Measurements from ENCODE around the gene ARHGAP5.

ARHGAP5 gene

GRCh38 chr14:32167907-32168306 lies 90.8 kb downstream of the ARHGAP5 start:
- DNase-seq (ENCODE audit: insufficient read length): no peak
- FAIRE-seq: no peak
- TF ChIP-seq TAF1 (IDR thresholded peaks at IDR 0.05; ENCODE audit: borderline replicate concordance, low read depth, low read length): no peak
- TF ChIP-seq POLR2A (IDR thresholded peaks at IDR 0.05; ENCODE audit: low read depth, low read length): no peak
- TF ChIP-seq POLR2AphosphoS5 (IDR thresholded peaks at IDR 0.05; ENCODE audit: low read depth, low read length): no peak

GRCh38 chr14:32169191-32169590 lies 92.1 kb downstream of the ARHGAP5 start:
- TF ChIP-seq TAF1 (IDR thresholded peaks at IDR 0.05; ENCODE audit: borderline replicate concordance, low read depth, low read length): no peak
- FAIRE-seq: no peak
- no peak for DNase-seq (ENCODE audit: insufficient read length)

DNA sequence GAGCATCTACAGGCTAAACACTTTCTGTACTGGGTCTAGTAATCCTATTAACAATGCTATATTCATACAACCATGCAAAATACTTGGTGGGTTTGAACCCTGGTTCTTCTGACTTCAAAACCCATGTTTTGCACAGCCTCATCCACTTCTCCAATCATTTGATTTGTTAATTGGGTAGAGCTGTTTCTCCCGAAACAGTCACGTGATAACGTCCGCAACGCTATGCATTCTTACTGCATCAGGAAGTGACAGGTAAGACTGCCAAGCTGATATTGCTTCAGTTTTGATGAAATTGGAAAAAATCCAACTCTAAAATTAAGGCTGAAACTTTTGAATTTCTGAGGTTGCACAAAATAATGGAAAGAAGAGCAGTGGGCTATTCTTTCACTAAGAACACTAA lies 94.4 kb downstream of the ARHGAP5 start:
- TF ChIP-seq TAF1 (IDR thresholded peaks at IDR 0.05; ENCODE audit: borderline replicate concordance, low read depth, low read length) (no peak), POLR2A (IDR thresholded peaks at IDR 0.05; ENCODE audit: low read depth, low read length) (no peak), POLR2AphosphoS5 (IDR thresholded peaks at IDR 0.05; ENCODE audit: low read depth, low read length) (no peak)
- no peak for FAIRE-seq
- DNase-seq (ENCODE audit: insufficient read length): no peak

- no peak for TF ChIP-seq POLR2AphosphoS5 (IDR thresholded peaks at IDR 0.05; ENCODE audit: low read depth, low read length)
- TF ChIP-seq POLR2A (IDR thresholded peaks at IDR 0.05; ENCODE audit: low read depth, low read length): no peak
- TF ChIP-seq TAF1 (IDR thresholded peaks at IDR 0.05; ENCODE audit: borderline replicate concordance, low read depth, low read length): no peak
- DNase-seq (ENCODE audit: insufficient read length): no peak
- FAIRE-seq: no peak
Observed at GRCh38 chr14:32183151-32184058, 106.3 kb downstream of the ARHGAP5 start.

- no peak for FAIRE-seq
- TF ChIP-seq POLR2AphosphoS5 (IDR thresholded peaks at IDR 0.05; ENCODE audit: low read depth, low read length): no peak
- TF ChIP-seq TAF1 (IDR thresholded peaks at IDR 0.05; ENCODE audit: borderline replicate concordance, low read depth, low read length): no peak
- TF ChIP-seq POLR2A (IDR thresholded peaks at IDR 0.05; ENCODE audit: low read depth, low read length): no peak
- no peak for DNase-seq (ENCODE audit: insufficient read length)
Observed at GRCh38 chr14:32185097-32185496, 108.0 kb downstream of the ARHGAP5 start.

DNA sequence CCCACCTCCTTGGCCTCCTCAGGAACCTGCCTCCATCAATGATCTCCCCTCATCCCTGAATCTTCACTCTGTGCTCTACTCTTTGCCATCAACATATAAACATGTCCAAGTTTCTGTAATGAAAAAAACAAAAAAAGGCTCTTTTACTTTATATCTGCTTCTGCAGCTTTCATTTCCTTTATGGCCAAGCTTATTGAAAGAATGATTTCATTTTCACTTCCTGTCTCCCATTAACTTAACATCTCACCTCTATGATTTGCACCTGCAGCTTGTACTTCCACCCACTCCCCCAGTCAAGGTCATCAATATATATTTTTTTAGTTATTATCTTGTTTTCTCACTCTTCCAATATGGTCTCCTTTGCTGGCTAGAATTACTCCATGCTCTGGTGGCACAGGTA lies 109.1 kb downstream of the ARHGAP5 start:
- FAIRE-seq (no peak), DNase-seq (ENCODE audit: insufficient read length) (no peak)
- TF ChIP-seq TAF1 (IDR thresholded peaks at IDR 0.05; ENCODE audit: borderline replicate concordance, low read depth, low read length): no peak
- no peak for TF ChIP-seq POLR2A (IDR thresholded peaks at IDR 0.05; ENCODE audit: low read depth, low read length)
- TF ChIP-seq POLR2AphosphoS5 (IDR thresholded peaks at IDR 0.05; ENCODE audit: low read depth, low read length): no peak

GRCh38 chr14:32189811-32190210 lies 112.7 kb downstream of the ARHGAP5 start:
- no peak for FAIRE-seq
- no peak for DNase-seq (ENCODE audit: insufficient read length)
- TF ChIP-seq POLR2A (IDR thresholded peaks at IDR 0.05; ENCODE audit: low read depth, low read length) (no peak), TAF1 (IDR thresholded peaks at IDR 0.05; ENCODE audit: borderline replicate concordance, low read depth, low read length) (no peak), POLR2AphosphoS5 (IDR thresholded peaks at IDR 0.05; ENCODE audit: low read depth, low read length) (no peak)

DNA sequence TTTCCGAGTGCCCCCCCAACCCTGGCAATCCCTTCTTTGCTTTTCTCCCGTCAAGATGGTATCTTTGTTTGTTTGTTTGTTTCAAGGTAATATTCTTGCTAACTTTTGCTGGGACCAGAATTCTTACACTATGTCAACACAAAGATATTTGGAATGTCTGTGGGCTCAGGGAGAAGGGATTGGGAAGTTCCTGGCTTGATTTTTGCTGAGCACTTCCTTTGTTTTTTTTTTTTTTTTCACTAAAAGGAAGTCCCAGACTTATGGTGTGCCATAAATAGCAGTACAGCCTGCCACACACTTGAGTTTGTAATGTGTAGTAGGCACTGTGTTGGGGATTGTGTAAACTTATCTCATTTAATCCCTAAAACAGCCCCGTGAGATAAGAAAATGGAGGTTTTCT lies 113.6 kb downstream of the ARHGAP5 start:
- TF ChIP-seq TAF1 (IDR thresholded peaks at IDR 0.05; ENCODE audit: borderline replicate concordance, low read depth, low read length) (no peak), POLR2AphosphoS5 (IDR thresholded peaks at IDR 0.05; ENCODE audit: low read depth, low read length) (no peak), POLR2A (IDR thresholded peaks at IDR 0.05; ENCODE audit: low read depth, low read length) (no peak)
- no peak for DNase-seq (ENCODE audit: insufficient read length)
- no peak for FAIRE-seq

DNA sequence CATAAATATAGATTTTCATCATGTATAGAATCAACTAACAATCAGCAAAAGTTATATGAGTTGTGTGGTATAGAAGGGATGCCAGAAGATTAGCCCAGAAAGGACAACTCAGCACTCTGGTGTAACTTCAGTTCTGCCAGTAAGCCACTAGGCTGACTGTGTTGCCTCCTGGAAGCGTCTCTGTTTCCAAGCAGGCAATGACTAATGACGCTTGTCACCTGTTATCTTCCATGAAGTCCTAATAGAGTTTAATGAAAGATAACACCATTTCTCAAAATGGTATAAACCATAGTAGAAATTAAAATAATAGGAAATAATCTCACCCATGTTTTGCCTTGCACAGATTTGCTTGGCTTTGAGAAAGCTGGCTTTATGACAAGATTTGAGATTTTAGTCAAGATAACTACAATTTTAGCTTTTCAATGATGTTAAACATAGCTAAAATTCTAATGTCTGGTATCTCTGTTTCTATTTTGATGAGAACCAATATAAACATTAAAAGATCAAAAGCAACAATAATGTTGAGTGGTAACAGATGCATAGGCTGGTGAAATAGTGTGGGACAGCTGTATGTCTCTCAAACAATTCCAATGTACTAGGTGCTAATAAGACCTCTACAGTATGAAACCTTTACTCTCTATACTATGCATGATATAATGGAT lies 115.7 kb downstream of the ARHGAP5 start:
- TF ChIP-seq POLR2AphosphoS5 (IDR thresholded peaks at IDR 0.05; ENCODE audit: low read depth, low read length) (no peak), POLR2A (IDR thresholded peaks at IDR 0.05; ENCODE audit: low read depth, low read length) (no peak), TAF1 (IDR thresholded peaks at IDR 0.05; ENCODE audit: borderline replicate concordance, low read depth, low read length) (no peak)
- FAIRE-seq (no peak), DNase-seq (ENCODE audit: insufficient read length) (no peak)

GRCh38 chr14:32193532-32193931 lies 116.4 kb downstream of the ARHGAP5 start:
- FAIRE-seq (no peak), DNase-seq (ENCODE audit: insufficient read length) (no peak)
- TF ChIP-seq POLR2A (IDR thresholded peaks at IDR 0.05; ENCODE audit: low read depth, low read length): no peak
- TF ChIP-seq POLR2AphosphoS5 (IDR thresholded peaks at IDR 0.05; ENCODE audit: low read depth, low read length): no peak
- TF ChIP-seq TAF1 (IDR thresholded peaks at IDR 0.05; ENCODE audit: borderline replicate concordance, low read depth, low read length): no peak

DNA sequence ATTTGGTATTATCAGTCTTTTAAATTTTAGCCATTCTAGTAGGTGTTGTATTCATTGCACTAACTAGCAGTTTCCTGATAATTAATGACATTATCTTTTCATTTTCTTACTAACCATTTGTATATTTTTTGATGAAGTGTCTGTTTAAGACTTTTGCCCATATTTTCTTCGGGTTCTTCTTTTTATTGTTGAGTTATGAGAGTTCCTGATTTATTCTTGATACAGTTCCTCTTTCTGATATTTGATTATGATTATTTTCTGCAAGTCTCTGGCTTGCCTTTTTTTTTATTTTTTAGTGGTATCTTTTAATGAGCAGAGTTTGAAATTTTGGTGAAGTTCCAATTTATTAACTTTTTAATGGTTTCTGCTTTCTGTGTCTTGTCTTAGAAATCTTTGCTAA lies 118.5 kb downstream of the ARHGAP5 start:
- no peak for FAIRE-seq
- no peak for DNase-seq (ENCODE audit: insufficient read length)
- TF ChIP-seq TAF1 (IDR thresholded peaks at IDR 0.05; ENCODE audit: borderline replicate concordance, low read depth, low read length) (no peak), POLR2AphosphoS5 (IDR thresholded peaks at IDR 0.05; ENCODE audit: low read depth, low read length) (no peak), POLR2A (IDR thresholded peaks at IDR 0.05; ENCODE audit: low read depth, low read length) (no peak)

DNA sequence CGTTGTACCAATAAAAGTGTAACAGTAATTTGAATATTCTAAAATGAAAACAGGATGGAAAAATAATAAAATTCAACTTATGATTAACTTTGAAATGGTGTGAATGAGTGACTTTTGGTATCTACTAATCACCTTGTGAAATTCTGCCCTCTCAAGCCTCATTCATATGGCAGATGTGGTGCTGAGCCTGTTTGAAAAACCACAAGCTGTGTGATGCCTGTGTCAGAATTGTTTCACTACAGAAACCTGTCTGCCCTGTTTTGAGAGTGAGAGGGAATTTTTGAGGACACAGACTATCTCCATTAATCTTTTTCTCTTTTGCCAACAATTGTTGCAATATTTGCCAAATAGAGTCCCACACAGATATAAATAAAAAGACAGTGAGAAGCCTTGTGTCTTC lies 120.8 kb downstream of the ARHGAP5 start:
- TF ChIP-seq POLR2AphosphoS5 (IDR thresholded peaks at IDR 0.05; ENCODE audit: low read depth, low read length) (no peak), POLR2A (IDR thresholded peaks at IDR 0.05; ENCODE audit: low read depth, low read length) (no peak), TAF1 (IDR thresholded peaks at IDR 0.05; ENCODE audit: borderline replicate concordance, low read depth, low read length) (no peak)
- DNase-seq (ENCODE audit: insufficient read length) (no peak), FAIRE-seq (no peak)

Measured in GM12892 (cell line).